Peyer's patch (tissue), 4 donors: ENCODE measurements around the gene TRIP10. TPM values are rescaled to one million over a fixed set of nuclear protein-coding genes. Genes with fewer than 3 reads are reported as not detected.

Experiments
- DNase-seq, 3 donors: peaks; one replicate each; pipeline ENCODE4 v3.0.0-alpha.2; 2017 to 2019
- H3K27ac ChIP-seq, 4 donors: fragments of 200-600 bp; sonication (generic); one replicate each; pipeline ENCODE4 v1.5.1; 2016 to 2019
- H3K27me3 ChIP-seq, 2 donors: fragments of 200-600 bp; sonication (generic); one replicate each; pipeline ENCODE4 v1.5.1; 2019
- H3K36me3 ChIP-seq, 3 donors: fragments of 200-600 bp; sonication (generic); one replicate each; pipeline ENCODE4 v1.5.1; 2016 to 2019
- H3K4me1 ChIP-seq, 4 donors: fragments of 200-600 bp; sonication (generic); one replicate each; pipeline ENCODE4 v1.5.1; 2016 to 2019
- H3K4me3 ChIP-seq, 4 donors: fragments of 200-600 bp; sonication (generic); 1 replicate in 3 of 4; 2 replicates in 1 of 4; pipeline ENCODE4 v1.5.1; 2016 to 2019; ENCODE audit warnings: mild to moderate bottlenecking in 1 of 4
- H3K9me3 ChIP-seq, 4 donors: fragments of 200-600 bp; sonication (generic); one replicate each; pipeline ENCODE4 v1.5.1; 2016 to 2019; ENCODE audit warnings: mild to moderate bottlenecking in 1 of 4
- POLR2A ChIP-seq, 2 donors: fragments of 450-650 bp; IDR thresholded peaks; one replicate each; pipeline ENCODE4 v1.5.1; 2017; ENCODE audit warnings: antibody characterized with exemption in 2 of 2, mild to moderate bottlenecking in 2 of 2, moderate library complexity in 2 of 2
- total RNA-seq, 4 donors: library from RNA; depleted of rRNA; stranded (reverse); fragments of >200 nt; gene quantifications; one replicate each; pipeline ENCODE4 v1.1.0, GENCODE V29; 2016
- TF ChIP-seq, protein P1 (sequence below), 6 experiments: fragments of 450-650 bp in 4 of 6; fragments of 200-600 bp in 2 of 6; sonication (generic) in 1 of 6; IDR thresholded peaks; one replicate each; pipeline ENCODE4 v1.5.1; 2017 to 2019; ENCODE audit warnings: antibody characterized with exemption in 6 of 6, mild to moderate bottlenecking in 3 of 6, moderate library complexity in 1 of 6

TRIP10 gene
- total RNA-seq, 4 donors from 2014 or later = 30.1 to 314 (median 81.5) TPM

DNA sequence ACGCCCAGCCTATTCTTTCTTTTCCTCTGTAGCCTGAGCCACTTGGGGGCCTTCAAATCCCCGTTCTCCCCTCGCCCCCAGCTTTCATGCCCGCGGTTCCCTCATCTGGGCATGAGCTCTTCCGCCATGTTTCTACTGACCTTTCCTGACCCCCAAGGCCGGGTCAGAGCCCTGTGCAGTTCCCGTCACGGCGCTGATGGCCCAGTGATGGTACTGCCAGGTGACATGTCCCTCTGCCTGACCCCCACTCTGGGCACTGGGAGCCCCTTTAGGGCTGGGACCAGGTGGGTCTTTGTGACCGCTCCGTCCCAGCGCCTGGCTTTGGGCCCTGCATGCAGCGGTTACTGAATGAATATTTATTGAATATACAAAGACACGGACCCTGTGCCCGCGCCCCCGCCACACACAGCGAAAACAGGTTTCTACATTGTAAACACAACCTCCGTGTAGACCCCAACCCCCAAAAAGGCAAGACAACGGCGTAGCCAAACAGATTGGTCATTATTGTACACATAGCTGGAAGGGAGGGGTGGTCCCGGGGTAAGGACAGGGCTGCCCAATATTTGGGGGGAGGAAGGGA, 9.8 kb upstream of the TRIP10 start:
- Histone ChIP-seq H3K4me1 (peaks cover 0 to 24% (median 10%) of the 10 kb centered on the region in 4 donors), H3K27me3 (no peaks in the 10 kb centered on the region), H3K4me3 (peak overlapping the region in 3 of 4 donors; percentile 6 to 51 (median 43)), H3K27ac (peak overlapping the region; percentile 58 to 74 (median 62)), H3K36me3 (peaks cover 0 to 33% (median 0%) of the 10 kb centered on the region in 3 donors), H3K9me3 (no peaks in the 10 kb centered on the region)
- TF ChIP-seq, protein P1, sequence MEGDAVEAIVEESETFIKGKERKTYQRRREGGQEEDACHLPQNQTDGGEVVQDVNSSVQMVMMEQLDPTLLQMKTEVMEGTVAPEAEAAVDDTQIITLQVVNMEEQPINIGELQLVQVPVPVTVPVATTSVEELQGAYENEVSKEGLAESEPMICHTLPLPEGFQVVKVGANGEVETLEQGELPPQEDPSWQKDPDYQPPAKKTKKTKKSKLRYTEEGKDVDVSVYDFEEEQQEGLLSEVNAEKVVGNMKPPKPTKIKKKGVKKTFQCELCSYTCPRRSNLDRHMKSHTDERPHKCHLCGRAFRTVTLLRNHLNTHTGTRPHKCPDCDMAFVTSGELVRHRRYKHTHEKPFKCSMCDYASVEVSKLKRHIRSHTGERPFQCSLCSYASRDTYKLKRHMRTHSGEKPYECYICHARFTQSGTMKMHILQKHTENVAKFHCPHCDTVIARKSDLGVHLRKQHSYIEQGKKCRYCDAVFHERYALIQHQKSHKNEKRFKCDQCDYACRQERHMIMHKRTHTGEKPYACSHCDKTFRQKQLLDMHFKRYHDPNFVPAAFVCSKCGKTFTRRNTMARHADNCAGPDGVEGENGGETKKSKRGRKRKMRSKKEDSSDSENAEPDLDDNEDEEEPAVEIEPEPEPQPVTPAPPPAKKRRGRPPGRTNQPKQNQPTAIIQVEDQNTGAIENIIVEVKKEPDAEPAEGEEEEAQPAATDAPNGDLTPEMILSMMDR (IDR thresholded peaks at IDR 0.05) = no peak
- no peak for TF ChIP-seq POLR2A (IDR thresholded peaks at IDR 0.05)
- no peak for DNase-seq

GRCh38 chr19:6730153-6730804, 9.2 kb upstream of the TRIP10 start:
- Histone ChIP-seq H3K9me3 (no peaks in the 10 kb centered on the region), H3K27ac (peak overlapping the region; percentile 58 to 74 (median 62)), H3K4me3 (peak overlapping the region in 3 of 4 donors; percentile 6 to 51 (median 43)), H3K36me3 (peaks cover 0 to 33% (median 0%) of the 10 kb centered on the region in 3 donors), H3K27me3 (no peaks in the 10 kb centered on the region), H3K4me1 (peaks cover 0 to 21% (median 9%) of the 10 kb centered on the region in 4 donors)
- TF ChIP-seq, protein P1 (IDR thresholded peaks at IDR 0.05) = no peak
- no peak for TF ChIP-seq POLR2A (IDR thresholded peaks at IDR 0.05)
- peak; percentile 74 to 94 (median 92) for DNase-seq

- H3K9me3 ChIP-seq = no peaks in the 10 kb centered on the region
- DNase-seq = no peak
- H3K4me1 ChIP-seq = peaks cover 0 to 23% (median 13%) of the 10 kb centered on the region in 4 donors
- peaks cover 0 to 33% (median 0%) of the 10 kb centered on the region in 3 donors for H3K36me3 ChIP-seq
- H3K27me3 ChIP-seq = no peaks in the 10 kb centered on the region
- no peak for TF ChIP-seq POLR2A (IDR thresholded peaks at IDR 0.05)
- TF ChIP-seq, protein P1 (IDR thresholded peaks at IDR 0.05) = no peak
- peak overlapping the region; percentile 46 to 74 (median 60) for H3K27ac ChIP-seq
- peak overlapping the region in 1 of 4 donors; percentile 43 for H3K4me3 ChIP-seq
Measured at GRCh38 chr19:6730941-6731670, 8.4 kb upstream of the TRIP10 start.

GRCh38 chr19:6731822-6732221, 7.7 kb upstream of the TRIP10 start:
- peaks cover 0 to 33% (median 0%) of the 10 kb centered on the region in 3 donors for H3K36me3 ChIP-seq

DNA sequence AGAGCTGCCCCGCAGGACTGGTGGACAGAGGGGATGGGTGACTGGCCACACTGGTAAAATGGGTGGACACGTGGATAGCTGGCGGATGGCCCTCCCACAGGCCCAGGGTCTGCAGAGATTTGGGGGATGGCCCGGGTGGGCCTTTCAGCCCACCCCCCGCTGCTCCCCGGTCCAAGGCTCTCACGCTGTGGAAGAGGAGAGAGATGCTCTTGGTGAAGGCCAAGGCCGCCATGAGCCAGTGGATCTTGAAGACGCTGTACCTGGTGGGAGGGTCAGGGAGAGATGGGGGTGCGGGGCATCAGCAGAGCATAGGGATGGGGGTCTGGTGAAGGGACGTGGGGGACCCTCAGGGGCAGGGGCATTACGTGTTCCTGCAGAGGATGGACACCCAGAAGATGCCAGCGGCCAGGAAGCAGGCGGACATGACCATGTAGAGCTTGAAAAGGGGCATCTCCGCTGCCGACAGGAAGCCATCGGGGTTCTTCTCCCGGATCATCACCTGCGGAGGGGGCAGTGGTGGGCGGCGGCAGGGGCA, 6.6 kb upstream of the TRIP10 start:
- H3K27me3 ChIP-seq = no peaks in the 10 kb centered on the region
- peaks cover 0 to 33% (median 0%) of the 10 kb centered on the region in 3 donors for H3K36me3 ChIP-seq
- H3K27ac ChIP-seq = no peak overlapping the region
- no peak for DNase-seq
- no peak overlapping the region for H3K4me3 ChIP-seq
- H3K9me3 ChIP-seq = no peaks in the 10 kb centered on the region
- H3K4me1 ChIP-seq = peaks cover 0 to 21% (median 14%) of the 10 kb centered on the region in 4 donors
- no peak for TF ChIP-seq POLR2A (IDR thresholded peaks at IDR 0.05)
- TF ChIP-seq, protein P1 (IDR thresholded peaks at IDR 0.05) = no peak

More at GRCh38 chr19:6731822-6732221, 7.7 kb upstream of the TRIP10 start:
- no peak overlapping the region for H3K27ac ChIP-seq
- no peak overlapping the region for H3K4me3 ChIP-seq
- no peak for TF ChIP-seq POLR2A (IDR thresholded peaks at IDR 0.05)
- TF ChIP-seq, protein P1 (IDR thresholded peaks at IDR 0.05) = no peak
- no peaks in the 10 kb centered on the region for H3K9me3 ChIP-seq
- no peaks in the 10 kb centered on the region for H3K27me3 ChIP-seq
- DNase-seq = no peak
- peaks cover 0 to 21% (median 13%) of the 10 kb centered on the region in 4 donors for H3K4me1 ChIP-seq
